GM23338 (cell line): ENCODE data around the gene POLR1A. TPM values are rescaled to one million over a fixed set of nuclear protein-coding genes. Genes with fewer than 3 reads are reported as not detected.

ENCODE experiments used
- ATAC-seq: fragments of 200-7000 bp; cut with Tn5 transposase; 3 replicates; pipeline ENCODE4 v1.9.1; 2020
- DNase-seq: peaks from one replicate; pipeline ENCODE4 v3.0.0-alpha.2; 2015; ENCODE audit warnings: low spot score
- H2AFZ ChIP-seq: fragments of 200-600 bp; sonication (generic); 2 replicates; pipeline ENCODE4 v1.8.0; 2016; ENCODE audit warnings: antibody characterized with exemption, mild to moderate bottlenecking, moderate library complexity
- H3F3A ChIP-seq: fragments of 200-600 bp; sonication (generic); replicated peaks from 2 replicates; pipeline ENCODE4 v1.8.0; 2017; ENCODE audit warnings: antibody characterized with exemption, mixed run types, low read depth
- H3K27ac ChIP-seq: fragments of 200-600 bp; sonication (generic); 2 replicates; pipeline ENCODE4 v1.6.1; 2016; ENCODE audit warnings: low read depth
- H3K27me3 ChIP-seq: fragments of 200-600 bp; sonication (generic); 2 replicates; pipeline ENCODE4 v1.8.0; 2016; ENCODE audit warnings: mild to moderate bottlenecking, mixed run types, moderate library complexity; ENCODE audit not compliant: insufficient read depth
- H3K36me3 ChIP-seq: fragments of 200-600 bp; sonication (generic); 2 replicates; pipeline ENCODE4 v1.8.0; 2016; ENCODE audit warnings: mild to moderate bottlenecking; ENCODE audit not compliant: insufficient read depth
- H3K4me1 ChIP-seq: fragments of 200-600 bp; sonication (generic); 2 replicates; pipeline ENCODE4 v1.8.0; 2016; ENCODE audit warnings: mild to moderate bottlenecking, moderate library complexity; ENCODE audit not compliant: insufficient read depth
- H3K4me2 ChIP-seq: fragments of 200-600 bp; sonication (generic); 2 replicates; pipeline ENCODE4 v1.7.1; 2017; ENCODE audit warnings: mixed run types
- H3K4me3 ChIP-seq: fragments of 200-600 bp; sonication (generic); 2 replicates; pipeline ENCODE4 v1.6.1; 2016; ENCODE audit warnings: mixed run types
- H3K79me2 ChIP-seq: fragments of 200-600 bp; sonication (generic); replicated peaks from 2 replicates; pipeline ENCODE4 v1.8.0; 2017; ENCODE audit warnings: mild to moderate bottlenecking; ENCODE audit not compliant: insufficient read depth
- H3K9me2 ChIP-seq: fragments of 200-600 bp; sonication (generic); 2 replicates; pipeline ENCODE4 v1.8.0; 2017; ENCODE audit not compliant: insufficient read depth
- H4K20me1 ChIP-seq: fragments of 200-600 bp; sonication (generic); replicated peaks from 2 replicates; pipeline ENCODE4 v1.8.0; 2017; ENCODE audit warnings: mild to moderate bottlenecking; ENCODE audit not compliant: insufficient read depth
- H3K27ac Mint-ChIP-seq: 2 replicates; pipeline ENCODE4 v1.8.0; 2020; ENCODE audit warnings: inconsistent platforms, mild to moderate bottlenecking, moderate library complexity, mixed read lengths
- H3K27me3 Mint-ChIP-seq: 3 replicates; pipeline ENCODE4 v1.8.0; 2022; ENCODE audit warnings: low read depth, mild to moderate bottlenecking, moderate library complexity, mixed read lengths, inconsistent platforms; ENCODE audit not compliant: insufficient read depth, poor library complexity
- H3K36me3 Mint-ChIP-seq: 3 replicates; pipeline ENCODE4 v1.8.0; 2021; ENCODE audit warnings: low read depth, mild to moderate bottlenecking, inconsistent platforms, moderate library complexity, mixed read lengths
- H3K4me1 Mint-ChIP-seq: 3 replicates; pipeline ENCODE4 v1.8.0; 2020; ENCODE audit warnings: mild to moderate bottlenecking, inconsistent platforms, mixed read lengths
- H3K4me3 Mint-ChIP-seq: 3 replicates; pipeline ENCODE4 v1.8.0; 2021; ENCODE audit warnings: moderate library complexity, mild to moderate bottlenecking, inconsistent platforms, mixed read lengths
- H3K9me3 Mint-ChIP-seq: 3 replicates; pipeline ENCODE4 v1.8.0; 2020; ENCODE audit warnings: moderate library complexity, mild to moderate bottlenecking, inconsistent platforms, mixed read lengths
- CREB1 ChIP-seq: fragments of 250-450 bp; sonication (Bioruptor Pico); IDR thresholded peaks from 2 replicates; pipeline ENCODE4 v1.5.0; 2020; ENCODE audit warnings: low read depth, mild to moderate bottlenecking, moderate library complexity
- ETS1 ChIP-seq: IDR thresholded peaks from 2 replicates; pipeline ENCODE4 v1.6.1; 2016; ENCODE audit warnings: antibody characterized with exemption
- EZH2 ChIP-seq: fragments of 200-600 bp; sonication (generic); IDR thresholded peaks from one replicate; pipeline ENCODE4 v1.8.0; 2017; ENCODE audit warnings: antibody characterized with exemption, mild to moderate bottlenecking, low read depth; ENCODE audit not compliant: unreplicated experiment
- NANOG ChIP-seq: IDR thresholded peaks from 2 replicates; pipeline ENCODE4 v1.6.1; 2016; ENCODE audit warnings: antibody characterized with exemption, borderline replicate concordance
- POLR2AphosphoS5 ChIP-seq: IDR thresholded peaks from 2 replicates; pipeline ENCODE4 v1.6.1; 2016; ENCODE audit warnings: antibody characterized with exemption, low read depth
- STAT1 ChIP-seq: IDR thresholded peaks from one replicate; pipeline ENCODE4 v1.6.1; 2016; ENCODE audit warnings: antibody characterized with exemption; ENCODE audit not compliant: unreplicated experiment
- ZNF331 ChIP-seq: fragments of 250-450 bp; sonication (Bioruptor Pico); IDR thresholded peaks from 2 replicates; pipeline ENCODE4 v1.5.0; 2020; ENCODE audit warnings: low read depth, mild to moderate bottlenecking, moderate library complexity
- polyA plus RNA-seq: library from polyadenylated mRNA; unstranded; fragments of >200 nt; fragmentation: Nextera tagmentation; extraction: Ambion mirVana; gene quantifications from 2 replicates; pipeline ENCODE4 v1.2.1, GENCODE V29; 2016
- total RNA-seq: library from RNA; depleted of rRNA; stranded (reverse); fragments of >200 nt; shearing (Covaris generic); gene quantifications from 2 replicates; pipeline ENCODE4 v1.2.3, GENCODE V29; 2014
- TF ChIP-seq, protein P1 (sequence below), 2 experiments: fragments of 200-600 bp in 1 of 2; sonication (generic) in 1 of 2; conservative IDR thresholded peaks; 2 replicates each; pipeline versions ENCODE4 v1.5.1 to v1.6.1; 2016 to 2017; ENCODE audit warnings: antibody characterized with exemption in 2 of 2, low read depth in 2 of 2, mild to moderate bottlenecking in 2 of 2, moderate library complexity in 1 of 2
- TF ChIP-seq, protein P2 (sequence below): IDR thresholded peaks from one replicate; pipeline ENCODE4 v1.6.1; 2018; ENCODE audit warnings: antibody characterized with exemption; ENCODE audit not compliant: unreplicated experiment

The POLR1A gene
- total and polyA plus RNA-seq, 2 experiments from 2014 or later: 13.8 to 43.2 TPM

DNA sequence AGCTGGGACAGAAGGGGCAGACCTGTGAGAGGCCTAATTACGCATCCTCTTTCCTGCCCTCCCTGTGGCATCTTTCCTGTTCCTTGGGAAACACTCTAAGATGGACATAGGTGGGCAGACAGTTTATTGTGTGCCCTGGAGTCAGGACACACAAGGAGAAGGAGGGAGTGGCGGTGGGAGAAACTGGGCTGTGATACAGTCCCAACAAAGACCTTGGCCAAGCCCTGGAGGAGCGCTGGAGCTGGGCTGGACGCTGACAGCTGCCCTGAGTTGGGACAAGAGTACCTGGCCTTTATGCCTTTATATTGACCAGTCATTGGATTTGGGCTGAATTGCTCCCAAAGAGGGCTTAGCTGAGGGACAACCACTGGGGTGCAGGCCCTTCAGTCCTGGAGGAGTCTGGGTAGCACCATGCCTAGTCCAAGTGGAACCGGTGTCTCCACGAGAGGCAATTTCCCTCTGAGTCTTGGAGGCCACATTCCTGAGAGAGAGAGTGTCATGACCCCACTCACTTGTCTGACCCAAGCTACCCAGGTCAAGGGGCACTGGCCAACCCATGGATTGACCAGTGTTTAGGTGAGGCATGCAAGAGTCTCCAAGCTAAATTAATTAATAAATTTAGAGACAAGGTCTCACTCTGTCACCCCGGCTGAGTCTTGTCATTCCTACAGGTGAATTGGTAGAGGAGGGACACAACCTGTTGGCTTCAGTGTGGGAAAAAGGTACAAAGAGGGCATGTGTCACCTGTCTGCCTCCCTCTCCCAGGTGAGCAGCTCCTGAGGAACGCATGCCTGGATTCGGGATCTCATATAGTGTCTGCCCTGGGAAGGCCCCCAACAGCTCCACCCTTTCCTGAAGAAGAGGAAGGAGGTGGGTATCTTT lies 109.8 kb downstream of the POLR1A start:
- H3K4me3 Mint-ChIP-seq: no peak overlapping the region
- no peak overlapping the region for H3K27ac Mint-ChIP-seq
- no peak overlapping the region for H3K4me2 ChIP-seq
- no peaks in the 10 kb centered on the region for H3K36me3 ChIP-seq
- no peaks in the 10 kb centered on the region for H3F3A ChIP-seq
- no peak overlapping the region for H2AFZ ChIP-seq
- ATAC-seq: no peak
- H4K20me1 ChIP-seq: no peaks in the 10 kb centered on the region
- no peak for DNase-seq
- H3K4me1 Mint-ChIP-seq: peaks cover 11% of the 10 kb centered on the region
- no peaks in the 10 kb centered on the region for H3K27me3 ChIP-seq
- peaks cover 2% of the 10 kb centered on the region for H3K27me3 Mint-ChIP-seq
- no peaks in the 10 kb centered on the region for H3K79me2 ChIP-seq
- TF ChIP-seq ETS1: no peak
- no peak for TF ChIP-seq ZNF331 (CRISPR knock-in tag)
- no peak for TF ChIP-seq POLR2AphosphoS5
- TF ChIP-seq, protein P1, sequence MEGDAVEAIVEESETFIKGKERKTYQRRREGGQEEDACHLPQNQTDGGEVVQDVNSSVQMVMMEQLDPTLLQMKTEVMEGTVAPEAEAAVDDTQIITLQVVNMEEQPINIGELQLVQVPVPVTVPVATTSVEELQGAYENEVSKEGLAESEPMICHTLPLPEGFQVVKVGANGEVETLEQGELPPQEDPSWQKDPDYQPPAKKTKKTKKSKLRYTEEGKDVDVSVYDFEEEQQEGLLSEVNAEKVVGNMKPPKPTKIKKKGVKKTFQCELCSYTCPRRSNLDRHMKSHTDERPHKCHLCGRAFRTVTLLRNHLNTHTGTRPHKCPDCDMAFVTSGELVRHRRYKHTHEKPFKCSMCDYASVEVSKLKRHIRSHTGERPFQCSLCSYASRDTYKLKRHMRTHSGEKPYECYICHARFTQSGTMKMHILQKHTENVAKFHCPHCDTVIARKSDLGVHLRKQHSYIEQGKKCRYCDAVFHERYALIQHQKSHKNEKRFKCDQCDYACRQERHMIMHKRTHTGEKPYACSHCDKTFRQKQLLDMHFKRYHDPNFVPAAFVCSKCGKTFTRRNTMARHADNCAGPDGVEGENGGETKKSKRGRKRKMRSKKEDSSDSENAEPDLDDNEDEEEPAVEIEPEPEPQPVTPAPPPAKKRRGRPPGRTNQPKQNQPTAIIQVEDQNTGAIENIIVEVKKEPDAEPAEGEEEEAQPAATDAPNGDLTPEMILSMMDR (conservative IDR thresholded peaks at IDR 0.05; ENCODE audit: low read depth in 2 of 2): no peak
- TF ChIP-seq STAT1: no peak
- no peak for TF ChIP-seq EZH2
- no peak for TF ChIP-seq NANOG
- no peak for TF ChIP-seq CREB1 (CRISPR knock-in tag)
- TF ChIP-seq, protein P2, sequence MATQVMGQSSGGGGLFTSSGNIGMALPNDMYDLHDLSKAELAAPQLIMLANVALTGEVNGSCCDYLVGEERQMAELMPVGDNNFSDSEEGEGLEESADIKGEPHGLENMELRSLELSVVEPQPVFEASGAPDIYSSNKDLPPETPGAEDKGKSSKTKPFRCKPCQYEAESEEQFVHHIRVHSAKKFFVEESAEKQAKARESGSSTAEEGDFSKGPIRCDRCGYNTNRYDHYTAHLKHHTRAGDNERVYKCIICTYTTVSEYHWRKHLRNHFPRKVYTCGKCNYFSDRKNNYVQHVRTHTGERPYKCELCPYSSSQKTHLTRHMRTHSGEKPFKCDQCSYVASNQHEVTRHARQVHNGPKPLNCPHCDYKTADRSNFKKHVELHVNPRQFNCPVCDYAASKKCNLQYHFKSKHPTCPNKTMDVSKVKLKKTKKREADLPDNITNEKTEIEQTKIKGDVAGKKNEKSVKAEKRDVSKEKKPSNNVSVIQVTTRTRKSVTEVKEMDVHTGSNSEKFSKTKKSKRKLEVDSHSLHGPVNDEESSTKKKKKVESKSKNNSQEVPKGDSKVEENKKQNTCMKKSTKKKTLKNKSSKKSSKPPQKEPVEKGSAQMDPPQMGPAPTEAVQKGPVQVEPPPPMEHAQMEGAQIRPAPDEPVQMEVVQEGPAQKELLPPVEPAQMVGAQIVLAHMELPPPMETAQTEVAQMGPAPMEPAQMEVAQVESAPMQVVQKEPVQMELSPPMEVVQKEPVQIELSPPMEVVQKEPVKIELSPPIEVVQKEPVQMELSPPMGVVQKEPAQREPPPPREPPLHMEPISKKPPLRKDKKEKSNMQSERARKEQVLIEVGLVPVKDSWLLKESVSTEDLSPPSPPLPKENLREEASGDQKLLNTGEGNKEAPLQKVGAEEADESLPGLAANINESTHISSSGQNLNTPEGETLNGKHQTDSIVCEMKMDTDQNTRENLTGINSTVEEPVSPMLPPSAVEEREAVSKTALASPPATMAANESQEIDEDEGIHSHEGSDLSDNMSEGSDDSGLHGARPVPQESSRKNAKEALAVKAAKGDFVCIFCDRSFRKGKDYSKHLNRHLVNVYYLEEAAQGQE: no peak
- H3K27ac ChIP-seq: no peak overlapping the region
- peaks cover 8% of the 10 kb centered on the region; the same call in 1 of the 2 replicates for H3K4me1 ChIP-seq
- no peaks in the 10 kb centered on the region for H3K36me3 Mint-ChIP-seq
- H3K4me3 ChIP-seq: no peak overlapping the region
- H3K9me3 Mint-ChIP-seq: peaks cover 3% of the 10 kb centered on the region; the same call in 2 of the 3 replicates
- H3K9me2 ChIP-seq: no peaks in the 10 kb centered on the region; the same call in 1 of the 2 replicates
